ENCODE measurements around the gene ETFB.

Gene ETFB

DNA sequence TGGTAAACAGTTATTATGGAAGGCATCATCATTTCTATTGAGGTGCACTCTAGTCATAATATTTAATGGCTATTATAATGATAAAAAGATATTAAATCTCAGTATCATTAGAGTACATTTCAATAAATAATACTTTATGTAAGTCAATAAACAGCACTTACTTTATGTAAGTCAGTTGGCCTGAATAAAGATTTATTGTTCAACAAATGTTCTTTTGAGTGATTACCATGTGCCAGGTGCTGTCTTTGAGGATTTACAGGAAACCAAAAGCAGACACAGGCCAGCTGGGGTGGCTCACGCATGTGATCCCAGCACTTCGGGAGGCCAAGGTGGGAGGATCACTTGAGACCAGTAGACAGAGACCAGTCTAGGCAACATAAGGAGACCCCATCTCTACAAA lies 11.2 kb upstream of the ETFB start:
- Histone ChIP-seq H3K36me3 (ENCODE audit: control insufficient read depth in 2 of 2, insufficient read depth in 1 of 2, low read length in 2 of 2) (no peaks in the 10 kb centered on the region), H3K4me1 (ENCODE audit: control insufficient read depth, insufficient read depth, low read length) (no peaks in the 10 kb centered on the region), H3K9me3 (ENCODE audit: control insufficient read depth, insufficient read depth, low read depth, low read length) (no peaks in the 10 kb centered on the region), H3K27ac (ENCODE audit: extremely low read depth, low read depth, low read length) (no peak overlapping the region), H3K4me3 (ENCODE audit: low read depth, low read length) (no peak overlapping the region)
- TF ChIP-seq, protein P1, sequence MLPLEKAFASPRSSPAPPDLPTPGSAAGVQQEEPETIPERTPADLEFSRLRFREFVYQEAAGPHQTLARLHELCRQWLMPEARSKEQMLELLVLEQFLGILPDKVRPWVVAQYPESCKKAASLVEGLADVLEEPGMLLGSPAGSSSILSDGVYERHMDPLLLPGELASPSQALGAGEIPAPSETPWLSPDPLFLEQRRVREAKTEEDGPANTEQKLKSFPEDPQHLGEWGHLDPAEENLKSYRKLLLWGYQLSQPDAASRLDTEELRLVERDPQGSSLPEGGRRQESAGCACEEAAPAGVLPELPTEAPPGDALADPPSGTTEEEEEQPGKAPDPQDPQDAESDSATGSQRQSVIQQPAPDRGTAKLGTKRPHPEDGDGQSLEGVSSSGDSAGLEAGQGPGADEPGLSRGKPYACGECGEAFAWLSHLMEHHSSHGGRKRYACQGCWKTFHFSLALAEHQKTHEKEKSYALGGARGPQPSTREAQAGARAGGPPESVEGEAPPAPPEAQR (tag by site-specific recombination; IDR thresholded peaks at IDR 0.05), result no peak
- TF ChIP-seq ZNF518A (tag by site-specific recombination; conservative IDR thresholded peaks at IDR 0.05; ENCODE audit: low read depth) (no peak), GLIS2 (tag by site-specific recombination; IDR thresholded peaks at IDR 0.05) (no peak), ZNF629 (tag by site-specific recombination; IDR thresholded peaks at IDR 0.05) (no peak), ZFP69B (tag by site-specific recombination; IDR thresholded peaks at IDR 0.05) (no peak), ZNF221 (tag by site-specific recombination; IDR thresholded peaks at IDR 0.05; ENCODE audit: borderline replicate concordance) (no peak), KLF17 (tag by site-specific recombination; IDR thresholded peaks at IDR 0.05) (no peak), YY2 (tag by site-specific recombination; IDR thresholded peaks at IDR 0.05) (no peak), ZNF248 (tag by site-specific recombination; IDR thresholded peaks at IDR 0.05) (no peak), TRIM28 (IDR thresholded peaks at IDR 0.05; ENCODE audit: borderline replicate concordance, low read length) (no peak), ZNF354C (tag by site-specific recombination; IDR thresholded peaks at IDR 0.05; ENCODE audit: borderline replicate concordance, low read depth) (no peak), ZNF510 (tag by site-specific recombination; IDR thresholded peaks at IDR 0.05; ENCODE audit: insufficient replicate concordance) (no peak), ZNF624 (tag by site-specific recombination; IDR thresholded peaks at IDR 0.05) (no peak), ZNF48 (tag by site-specific recombination; IDR thresholded peaks at IDR 0.05) (no peak), ZXDB (tag by site-specific recombination; IDR thresholded peaks at IDR 0.05) (no peak)
- TF ChIP-seq, protein P2, sequence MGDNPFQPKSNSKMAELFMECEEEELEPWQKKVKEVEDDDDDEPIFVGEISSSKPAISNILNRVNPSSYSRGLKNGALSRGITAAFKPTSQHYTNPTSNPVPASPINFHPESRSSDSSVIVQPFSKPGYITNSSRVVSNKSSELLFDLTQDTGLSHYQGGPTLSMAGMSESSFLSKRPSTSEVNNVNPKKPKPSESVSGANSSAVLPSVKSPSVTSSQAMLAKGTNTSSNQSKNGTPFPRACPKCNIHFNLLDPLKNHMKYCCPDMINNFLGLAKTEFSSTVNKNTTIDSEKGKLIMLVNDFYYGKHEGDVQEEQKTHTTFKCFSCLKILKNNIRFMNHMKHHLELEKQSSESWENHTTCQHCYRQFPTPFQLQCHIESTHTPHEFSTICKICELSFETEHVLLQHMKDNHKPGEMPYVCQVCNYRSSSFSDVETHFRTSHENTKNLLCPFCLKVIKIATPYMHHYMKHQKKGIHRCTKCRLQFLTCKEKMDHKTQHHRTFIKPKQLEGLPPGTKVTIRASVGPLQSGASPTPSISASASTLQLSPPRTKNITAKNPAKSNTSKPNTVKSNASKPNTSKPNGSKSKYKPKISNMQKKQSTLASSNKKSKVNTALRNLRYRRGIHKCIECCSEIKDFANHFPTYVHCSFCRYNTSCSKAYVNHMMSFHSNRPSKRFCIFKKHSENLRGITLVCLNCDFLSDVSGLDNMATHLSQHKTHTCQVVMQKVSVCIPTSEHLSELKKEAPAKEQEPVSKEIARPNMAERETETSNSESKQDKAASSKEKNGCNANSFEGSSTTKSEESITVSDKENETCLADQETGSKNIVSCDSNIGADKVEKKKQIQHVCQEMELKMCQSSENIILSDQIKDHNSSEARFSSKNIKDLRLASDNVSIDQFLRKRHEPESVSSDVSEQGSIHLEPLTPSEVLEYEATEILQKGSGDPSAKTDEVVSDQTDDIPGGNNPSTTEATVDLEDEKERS (tag by site-specific recombination; IDR thresholded peaks at IDR 0.05), result no peak
- TF ChIP-seq, protein P3, sequence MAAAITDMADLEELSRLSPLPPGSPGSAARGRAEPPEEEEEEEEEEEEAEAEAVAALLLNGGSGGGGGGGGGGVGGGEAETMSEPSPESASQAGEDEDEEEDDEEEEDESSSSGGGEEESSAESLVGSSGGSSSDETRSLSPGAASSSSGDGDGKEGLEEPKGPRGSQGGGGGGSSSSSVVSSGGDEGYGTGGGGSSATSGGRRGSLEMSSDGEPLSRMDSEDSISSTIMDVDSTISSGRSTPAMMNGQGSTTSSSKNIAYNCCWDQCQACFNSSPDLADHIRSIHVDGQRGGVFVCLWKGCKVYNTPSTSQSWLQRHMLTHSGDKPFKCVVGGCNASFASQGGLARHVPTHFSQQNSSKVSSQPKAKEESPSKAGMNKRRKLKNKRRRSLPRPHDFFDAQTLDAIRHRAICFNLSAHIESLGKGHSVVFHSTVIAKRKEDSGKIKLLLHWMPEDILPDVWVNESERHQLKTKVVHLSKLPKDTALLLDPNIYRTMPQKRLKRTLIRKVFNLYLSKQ (tag by site-specific recombination; IDR thresholded peaks at IDR 0.05; ENCODE audit: borderline replicate concordance), result no peak
- ChIA-PET POLR2A (interaction anchor here (0.7 to 1.5 kb wide), 3 partner anchors 10 to 38 kb away, joined by 3 to 6 read pairs (median 6); no protein-coding TSS in a partner anchor), CTCF (no interaction called here)

Measured in HEK293 (cell line).